Colonic mucosa (tissue), 4 donors: ENCODE measurements around the gene ZNF318. TPM values are rescaled to one million over a fixed set of nuclear protein-coding genes. Genes with fewer than 3 reads are reported as not detected.
"Not testable (repeated sequence)": the region's sequence is repeated elsewhere in the genome, so short reads cannot be mapped to it uniquely, and the experiment has no call there.

ENCODE experiments used
- DNase-seq: peaks from one replicate; pipeline ENCODE4 v3.0.0-alpha.2; 2020
- H3K27ac ChIP-seq: fragments of 200-600 bp; one replicate; pipeline ENCODE4 v1.8.0; 2021
- H3K27me3 ChIP-seq: fragments of 200-600 bp; one replicate; pipeline ENCODE4 v1.8.0; 2021
- H3K36me3 ChIP-seq: fragments of 200-600 bp; one replicate; pipeline ENCODE4 v1.8.0; 2021
- H3K4me1 ChIP-seq: fragments of 200-600 bp; one replicate; pipeline ENCODE4 v1.8.0; 2021; ENCODE audit warnings: mild to moderate bottlenecking
- H3K4me3 ChIP-seq: fragments of 200-600 bp; one replicate; pipeline ENCODE4 v1.8.0; 2021
- H3K9ac ChIP-seq, 2 donors: one replicate each; pipeline ENCODE4 v1.7.0; 2013; ENCODE audit warnings: control low read depth in 2 of 2, low read depth in 2 of 2, low read length in 2 of 2
- H3K9me3 ChIP-seq: fragments of 200-600 bp; one replicate; pipeline ENCODE4 v1.8.0; 2021
- CTCF ChIP-seq: fragments of 200-600 bp; IDR thresholded peaks from one replicate; pipeline ENCODE4 v1.8.0; 2022; ENCODE audit warnings: antibody characterized with exemption, mild to moderate bottlenecking
- intact Hi-C: fragments of 100-400 bp; cut with DNase I; formaldehyde crosslinking; loops from one replicate; pipeline ENCODE4 v1.14.1; 2022
- total RNA-seq, 2 donors: library from RNA; stranded (reverse); fragmentation: NEBNext Ultra II Directional in 1 of 2; extraction: Animal tissue kit (Norgen Biotek cat#: 25700) in 1 of 2; gene quantifications; one replicate each; pipeline ENCODE4 v1.2.1, GENCODE V29; 2021
- donor health status: healthy.
- donor health status: DM: no; HTN: no; CAD: no.
- donor health status: DM: no; HTN: no; CAD: no.

Gene ZNF318
- total RNA-seq, 2 donors from 2014 or later = 12.3 TPM

DNA sequence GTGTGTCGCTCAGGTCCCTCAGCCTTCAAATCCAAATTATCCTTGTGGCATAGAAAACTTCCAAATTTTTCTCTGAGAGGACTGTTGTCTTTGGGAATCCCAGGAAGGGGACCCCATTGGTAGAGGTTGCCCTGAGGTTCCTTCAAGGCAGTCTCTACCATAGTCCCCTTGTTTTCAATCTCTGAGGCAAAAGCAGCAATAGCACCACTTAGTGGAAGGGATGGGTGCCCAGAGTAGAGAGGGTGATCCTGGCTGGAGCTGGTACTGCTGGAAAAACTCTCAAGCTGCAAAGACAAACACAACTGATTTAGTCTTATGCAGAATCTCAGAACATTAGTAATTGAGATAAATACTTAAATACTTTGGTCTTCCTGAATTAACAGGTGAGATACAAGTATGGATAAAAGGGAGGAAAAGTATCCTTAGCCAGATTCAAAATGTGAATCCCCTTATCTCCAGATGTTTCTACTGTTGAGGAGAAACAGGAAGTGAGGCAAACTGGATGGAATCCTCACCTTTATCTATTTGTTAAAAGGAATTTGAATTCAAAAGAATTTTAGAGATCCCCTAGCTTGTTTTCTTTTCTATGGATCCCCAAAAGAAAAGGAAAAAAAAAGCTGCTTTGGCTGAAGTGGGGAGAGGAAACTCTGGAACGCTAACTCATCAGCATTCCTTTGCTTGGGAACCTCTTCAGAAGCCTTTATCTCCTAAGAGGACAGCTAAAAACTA is 13.4 kb downstream of the ZNF318 start:
- Histone ChIP-seq H3K36me3 (no peaks in the 10 kb centered on the region), H3K4me1 (no peaks in the 10 kb centered on the region), H3K27ac (no peak overlapping the region), H3K27me3 (no peaks in the 10 kb centered on the region), H3K9me3 (no peaks in the 10 kb centered on the region), H3K9ac (no peak overlapping the region), H3K4me3 (no peak overlapping the region)
- intact Hi-C loops = loop anchor here (5.0 kb wide), 1 partner anchor 94 kb away; no protein-coding TSS in a partner anchor
- no peak for DNase-seq
- peak; percentile 32 for TF ChIP-seq CTCF

DNA sequence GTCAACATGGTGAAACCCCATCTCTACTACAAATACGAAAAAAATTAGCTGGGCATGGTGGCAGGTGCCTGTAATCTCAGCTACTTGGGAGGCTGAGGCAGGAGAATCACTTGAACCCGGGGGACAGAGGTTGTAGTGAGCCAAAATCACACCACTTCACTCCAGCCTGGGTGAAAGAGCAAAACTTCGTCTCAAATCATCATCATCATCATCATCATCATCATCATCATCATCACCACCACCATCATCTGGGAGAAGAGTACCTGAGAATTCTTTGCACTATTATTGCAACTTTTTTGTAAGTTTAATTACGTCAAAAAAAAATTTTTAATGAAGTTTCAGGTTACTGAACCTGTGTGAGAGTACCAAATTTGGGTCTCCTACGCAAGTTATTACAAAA is 17.5 kb downstream of the ZNF318 start:
- H3K9me3 ChIP-seq, DNase-seq, H3K27me3 ChIP-seq, H3K4me1 ChIP-seq, intact Hi-C loops, H3K9ac ChIP-seq, H3K27ac ChIP-seq, H3K36me3 ChIP-seq, H3K4me3 ChIP-seq: not testable (repeated sequence)

GRCh38 chr6:43347444-43347843 is 22.0 kb downstream of the ZNF318 start:
- no peak overlapping the region for H3K4me3 ChIP-seq
- no peaks in the 10 kb centered on the region for H3K27me3 ChIP-seq
- intact Hi-C loops = no loop called here
- H3K4me1 ChIP-seq = no peaks in the 10 kb centered on the region
- DNase-seq = no peak
- no peak overlapping the region for H3K27ac ChIP-seq
- TF ChIP-seq CTCF = no peak
- H3K9ac ChIP-seq = no peak overlapping the region
- H3K36me3 ChIP-seq = no peaks in the 10 kb centered on the region
- H3K9me3 ChIP-seq = no peaks in the 10 kb centered on the region

DNA sequence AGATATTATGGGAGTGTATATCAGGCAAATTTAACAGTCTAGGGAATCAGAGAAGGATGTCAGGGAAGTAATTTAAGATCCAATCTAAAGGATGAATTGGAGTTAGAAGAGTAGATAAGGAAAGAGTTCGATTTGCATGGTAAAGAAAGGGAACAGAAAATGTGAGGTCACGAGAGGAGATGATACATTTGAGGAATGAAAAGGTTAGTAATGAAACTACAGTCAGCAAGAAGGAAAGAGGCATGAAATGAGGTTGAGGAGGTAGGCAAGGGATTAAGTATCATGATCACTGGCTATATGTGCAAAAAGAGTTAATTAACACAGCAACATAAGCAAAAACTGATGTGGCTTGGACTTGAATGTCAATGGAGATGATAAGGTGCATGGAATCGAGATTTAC is 22.4 kb downstream of the ZNF318 start:
- Histone ChIP-seq H3K27me3 (no peaks in the 10 kb centered on the region), H3K4me1 (no peaks in the 10 kb centered on the region), H3K36me3 (no peaks in the 10 kb centered on the region), H3K27ac (no peak overlapping the region), H3K4me3 (no peak overlapping the region), H3K9me3 (no peaks in the 10 kb centered on the region), H3K9ac (no peak overlapping the region)
- intact Hi-C loops = no loop called here
- no peak for TF ChIP-seq CTCF
- DNase-seq = no peak

GRCh38 chr6:43346243-43346642 is 23.2 kb downstream of the ZNF318 start:
- H3K27ac ChIP-seq, H3K9ac ChIP-seq, H3K27me3 ChIP-seq, H3K4me3 ChIP-seq, H3K36me3 ChIP-seq, intact Hi-C loops, H3K4me1 ChIP-seq, H3K9me3 ChIP-seq, DNase-seq: not testable (repeated sequence)

- Histone ChIP-seq H3K9me3 (no peaks in the 10 kb centered on the region), H3K27ac (no peak overlapping the region), H3K4me3 (no peak overlapping the region), H3K36me3 (no peaks in the 10 kb centered on the region), H3K4me1 (no peaks in the 10 kb centered on the region), H3K27me3 (no peaks in the 10 kb centered on the region), H3K9ac (no peak overlapping the region)
- intact Hi-C loops = no loop called here
- DNase-seq = no peak
- no peak for TF ChIP-seq CTCF
Observed at GRCh38 chr6:43339168-43339567, 30.3 kb downstream of the ZNF318 start.
